K562 treated with DMSO at 1 percent for 48 hours (cell line): ENCODE measurements around the gene PCDHGA10. TPM values are rescaled to one million over a fixed set of nuclear protein-coding genes. Genes with fewer than 3 reads are reported as not detected.

Experiments
- total RNA-seq: library from RNA; unstranded; fragments of 300-600 nt; gene quantifications from 2 replicates; pipeline ENCODE4 v1.2.3, GENCODE V29; 2022; ENCODE audit warnings: low replicate concordance; ENCODE audit errors: extremely low read depth

PCDHGA10 gene
- total RNA-seq = not detected in 2 replicates

DNA sequence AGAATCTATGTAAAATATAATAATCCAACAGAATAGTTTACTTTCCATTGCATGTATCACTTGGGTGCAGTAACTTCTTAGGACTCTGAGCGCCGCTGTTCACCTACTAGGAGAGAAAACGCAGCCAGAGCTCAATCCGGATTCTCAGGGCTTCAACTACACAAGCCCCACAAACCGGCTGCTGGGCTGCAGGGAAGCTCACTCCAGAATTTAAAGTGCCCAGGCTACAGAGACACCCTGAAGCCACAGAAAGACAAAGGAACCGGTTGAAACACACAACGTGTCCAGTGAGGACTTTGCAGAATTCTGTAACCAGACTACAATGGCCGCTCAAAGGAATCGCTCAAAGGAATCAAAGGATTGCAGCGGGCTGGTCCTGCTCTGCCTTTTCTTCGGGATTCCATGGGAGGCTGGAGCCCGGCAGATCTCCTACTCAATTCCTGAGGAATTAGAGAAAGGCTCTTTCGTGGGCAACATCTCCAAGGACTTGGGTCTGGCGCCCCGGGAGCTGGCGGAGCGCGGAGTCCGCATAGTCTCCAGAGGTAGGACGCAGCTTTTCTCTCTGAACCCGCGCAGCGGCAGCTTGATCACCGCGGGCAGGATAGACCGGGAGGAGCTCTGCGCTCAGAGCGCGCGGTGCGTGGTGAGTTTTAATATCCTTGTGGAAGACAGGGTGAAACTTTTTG lies at the start of gene PCDHGA10:
TSS of gene PCDHGA10 (plus strand) at position 134 of the 686 bp plus-strand sequence. CDS start at position 323, 189 bp downstream.

DNA sequence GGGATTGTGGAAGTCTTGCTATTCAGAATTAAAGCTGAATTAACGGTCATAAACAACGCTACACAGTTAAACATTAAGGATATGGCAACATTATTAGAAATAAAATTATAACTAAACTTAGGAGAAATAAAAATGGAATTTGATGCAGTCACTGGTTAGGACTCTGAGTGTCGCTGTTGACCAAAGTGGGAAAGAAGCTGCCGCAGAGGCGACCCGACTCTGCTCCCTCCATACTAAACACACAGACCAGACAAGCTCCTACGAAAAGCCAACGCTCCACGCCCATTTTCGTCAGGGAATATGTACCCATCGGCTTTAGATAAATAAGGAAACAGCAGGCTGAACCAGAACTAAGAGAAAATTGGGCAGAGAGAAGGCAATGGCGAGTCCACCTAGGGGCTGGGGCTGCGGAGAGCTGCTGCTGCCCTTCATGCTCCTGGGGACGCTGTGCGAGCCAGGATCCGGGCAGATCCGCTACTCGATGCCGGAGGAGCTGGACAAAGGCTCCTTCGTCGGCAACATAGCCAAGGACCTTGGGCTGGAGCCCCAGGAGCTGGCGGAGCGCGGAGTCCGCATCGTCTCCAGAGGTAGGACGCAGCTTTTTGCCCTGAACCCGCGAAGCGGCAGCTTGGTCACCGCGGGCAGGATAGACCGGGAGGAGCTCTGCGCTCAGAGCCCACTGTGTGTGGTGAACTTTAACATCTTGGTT lies 48.7 kb upstream of the PCDHGA10 start, which contains the start of gene PCDHGA5:
TSS of gene PCDHGA5 (plus strand) at position 211 of the 709 bp plus-strand sequence. CDS start at position 380, 169 bp downstream.

DNA sequence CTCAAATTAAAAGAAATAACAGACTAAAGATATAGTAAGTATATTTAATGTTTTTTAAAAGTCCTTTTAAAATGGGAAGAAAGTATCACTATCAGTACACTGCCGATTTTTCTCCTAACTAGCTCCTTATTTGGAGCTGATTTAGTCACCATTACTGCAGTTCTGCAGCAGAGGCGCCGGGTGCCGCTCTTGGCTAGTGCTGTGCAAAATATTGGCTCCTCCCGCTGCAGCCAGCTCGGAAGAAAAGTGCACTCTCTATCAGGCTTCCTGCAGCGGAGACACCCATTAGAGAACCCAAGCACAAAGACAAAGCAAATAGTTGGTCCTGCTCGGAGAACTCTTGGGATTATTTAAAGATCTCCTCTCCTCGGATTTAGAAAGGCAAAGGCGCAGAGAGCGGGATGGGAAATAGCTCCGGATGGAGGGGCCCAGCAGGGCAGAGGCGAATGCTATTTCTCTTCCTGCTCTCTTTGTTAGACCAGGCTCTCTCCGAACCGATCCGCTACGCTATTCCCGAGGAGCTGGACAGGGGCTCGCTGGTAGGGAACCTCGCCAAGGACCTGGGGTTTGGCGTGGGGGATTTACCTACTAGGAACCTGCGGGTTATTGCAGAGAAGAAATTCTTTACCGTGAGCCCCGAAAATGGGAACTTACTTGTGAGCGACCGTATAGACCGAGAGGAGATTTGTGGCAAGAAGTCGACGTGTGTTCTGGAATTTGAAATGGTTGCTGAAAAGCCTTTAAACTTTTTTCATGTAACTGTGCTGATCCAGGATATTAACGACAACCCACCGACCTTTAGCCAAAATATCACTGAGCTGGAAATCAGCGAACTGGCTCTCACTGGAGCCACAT lies 42.6 kb upstream of the PCDHGA10 start, which contains the start of gene PCDHGB3:
TSS of gene PCDHGB3 (plus strand) at position 249 of the 855 bp plus-strand sequence. CDS start at position 402, 153 bp downstream.

DNA sequence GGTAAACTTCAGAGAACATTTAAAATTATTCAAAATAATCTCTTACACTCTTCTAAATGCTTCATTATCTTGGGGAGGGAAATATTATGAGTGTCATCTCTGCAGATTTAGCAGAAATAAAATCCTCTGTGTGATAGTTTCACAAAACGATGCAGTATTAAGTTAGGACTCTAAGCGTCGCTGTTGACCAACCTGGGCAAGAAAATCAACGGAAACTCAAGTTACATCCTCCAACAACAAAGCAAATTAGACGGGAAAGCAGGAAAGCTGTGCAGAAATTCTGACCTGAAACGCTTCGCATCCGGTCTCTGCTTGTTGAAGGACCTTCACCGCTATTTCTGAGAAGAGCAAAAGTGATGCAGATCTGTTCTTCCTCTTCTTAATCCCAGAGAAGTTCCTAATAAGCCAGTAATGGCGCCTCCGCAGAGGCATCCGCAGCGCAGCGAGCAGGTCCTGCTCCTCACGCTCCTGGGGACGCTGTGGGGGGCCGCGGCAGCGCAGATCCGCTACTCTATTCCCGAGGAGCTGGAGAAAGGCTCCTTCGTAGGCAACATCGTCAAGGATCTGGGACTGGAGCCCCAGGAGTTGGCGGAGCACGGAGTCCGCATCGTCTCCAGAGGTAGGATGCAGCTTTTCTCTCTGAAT lies 39.0 kb upstream of the PCDHGA10 start, which contains the start of gene PCDHGA6:
TSS of gene PCDHGA6 (plus strand) at position 219 of the 645 bp plus-strand sequence. CDS start at position 412, 193 bp downstream.

DNA sequence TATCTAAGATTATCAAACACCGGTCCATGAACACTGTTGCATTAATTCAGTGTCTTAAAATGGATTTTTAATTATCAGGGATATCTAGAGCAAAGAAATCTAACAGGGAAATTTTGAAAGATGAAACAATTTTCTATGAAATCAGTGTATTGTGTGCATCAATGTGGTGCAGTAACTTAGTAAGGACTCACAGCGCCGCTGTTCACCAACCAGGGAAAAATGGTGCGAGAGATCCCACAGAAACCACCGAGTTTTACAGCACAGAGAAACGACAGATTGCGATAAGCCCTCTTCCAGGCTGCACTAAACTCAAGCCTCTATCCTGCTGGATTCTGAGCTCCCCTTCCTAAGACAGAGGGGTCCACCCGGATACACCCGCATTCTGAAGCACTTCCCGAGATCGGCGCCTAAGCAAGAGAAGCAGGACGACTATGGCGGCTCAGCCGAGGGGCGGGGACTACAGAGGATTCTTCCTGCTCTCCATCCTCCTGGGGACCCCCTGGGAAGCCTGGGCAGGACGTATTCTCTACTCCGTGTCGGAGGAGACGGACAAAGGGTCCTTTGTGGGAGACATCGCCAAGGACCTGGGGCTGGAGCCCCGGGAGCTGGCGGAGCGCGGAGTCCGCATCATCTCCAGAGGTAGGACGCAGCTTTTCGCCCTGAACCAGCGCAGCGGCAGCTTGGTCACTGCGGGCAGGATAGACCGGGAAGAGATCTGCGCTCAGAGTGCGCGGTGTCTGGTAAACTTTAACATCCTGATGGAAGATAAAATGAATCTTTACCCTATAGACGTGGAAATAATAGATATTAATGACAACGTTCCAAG lies 30.1 kb upstream of the PCDHGA10 start, which contains the start of gene PCDHGA7:
TSS of gene PCDHGA7 (plus strand) at position 274 of the 826 bp plus-strand sequence. CDS start at position 432, 158 bp downstream.

DNA sequence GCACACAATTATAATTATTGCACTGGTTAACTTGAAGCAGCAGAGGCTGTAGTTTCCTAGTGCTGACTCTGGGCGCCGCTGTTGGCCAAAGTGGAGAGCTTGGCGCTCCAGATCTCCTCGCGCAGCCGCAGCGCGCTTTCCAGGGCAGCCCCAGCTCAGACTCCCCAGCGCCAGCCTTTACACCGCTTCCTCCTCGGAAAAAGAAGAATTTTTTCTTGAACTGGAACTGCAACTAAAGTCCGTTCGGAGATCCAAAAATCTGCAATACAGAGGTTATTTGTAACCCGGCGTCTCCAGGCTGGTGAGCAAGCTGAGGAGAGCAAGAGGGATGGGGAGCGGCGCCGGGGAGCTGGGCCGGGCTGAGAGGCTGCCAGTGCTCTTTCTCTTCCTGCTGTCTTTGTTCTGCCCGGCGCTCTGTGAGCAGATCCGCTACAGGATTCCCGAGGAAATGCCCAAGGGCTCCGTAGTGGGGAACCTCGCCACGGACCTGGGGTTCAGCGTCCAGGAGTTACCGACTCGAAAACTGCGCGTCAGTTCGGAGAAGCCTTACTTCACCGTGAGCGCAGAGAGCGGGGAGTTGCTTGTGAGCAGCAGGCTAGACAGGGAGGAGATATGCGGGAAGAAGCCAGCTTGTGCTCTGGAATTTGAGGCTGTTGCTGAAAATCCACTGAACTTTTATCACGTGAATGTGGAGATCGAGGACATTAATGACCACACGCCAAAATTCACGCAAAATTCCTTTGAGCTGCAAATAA lies 25.1 kb upstream of the PCDHGA10 start, which contains the start of gene PCDHGB4:
TSS of gene PCDHGB4 (plus strand) at position 142 of the 755 bp plus-strand sequence. CDS start at position 329, 187 bp downstream.

DNA sequence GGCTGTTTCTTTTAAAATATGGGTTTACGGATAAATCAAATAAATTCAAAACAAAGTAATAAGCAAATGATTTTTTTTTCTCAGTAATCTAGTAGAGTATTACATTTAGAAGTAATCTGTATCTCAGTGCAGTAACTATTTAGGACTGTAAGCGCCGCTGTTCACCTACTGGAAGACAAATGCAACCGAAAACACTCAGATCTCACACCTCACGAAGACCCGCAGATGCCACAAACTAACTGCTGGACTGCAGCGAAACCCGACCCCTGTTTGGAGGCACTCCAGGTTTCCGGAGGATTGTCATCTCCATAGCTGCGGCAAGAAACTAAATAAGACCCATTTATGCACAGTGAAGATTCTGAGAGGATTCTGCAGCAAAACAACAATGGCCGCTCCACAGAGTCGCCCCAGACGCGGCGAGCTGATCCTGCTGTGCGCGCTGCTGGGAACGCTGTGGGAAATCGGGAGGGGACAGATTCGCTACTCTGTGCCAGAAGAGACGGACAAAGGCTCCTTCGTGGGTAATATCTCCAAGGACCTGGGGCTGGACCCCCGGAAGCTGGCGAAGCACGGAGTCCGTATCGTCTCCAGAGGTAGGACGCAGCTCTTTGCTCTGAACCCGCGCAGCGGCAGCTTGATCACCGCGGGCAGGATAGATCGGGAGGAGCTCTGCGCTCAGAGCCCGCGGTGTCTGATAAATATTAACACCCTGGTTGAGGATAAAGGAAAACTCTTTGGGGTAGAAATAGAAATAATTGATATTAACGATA lies 20.2 kb upstream of the PCDHGA10 start, which contains the start of gene PCDHGA8:
TSS of gene PCDHGA8 (plus strand) at position 205 of the 770 bp plus-strand sequence. CDS start at position 386, 181 bp downstream.

DNA sequence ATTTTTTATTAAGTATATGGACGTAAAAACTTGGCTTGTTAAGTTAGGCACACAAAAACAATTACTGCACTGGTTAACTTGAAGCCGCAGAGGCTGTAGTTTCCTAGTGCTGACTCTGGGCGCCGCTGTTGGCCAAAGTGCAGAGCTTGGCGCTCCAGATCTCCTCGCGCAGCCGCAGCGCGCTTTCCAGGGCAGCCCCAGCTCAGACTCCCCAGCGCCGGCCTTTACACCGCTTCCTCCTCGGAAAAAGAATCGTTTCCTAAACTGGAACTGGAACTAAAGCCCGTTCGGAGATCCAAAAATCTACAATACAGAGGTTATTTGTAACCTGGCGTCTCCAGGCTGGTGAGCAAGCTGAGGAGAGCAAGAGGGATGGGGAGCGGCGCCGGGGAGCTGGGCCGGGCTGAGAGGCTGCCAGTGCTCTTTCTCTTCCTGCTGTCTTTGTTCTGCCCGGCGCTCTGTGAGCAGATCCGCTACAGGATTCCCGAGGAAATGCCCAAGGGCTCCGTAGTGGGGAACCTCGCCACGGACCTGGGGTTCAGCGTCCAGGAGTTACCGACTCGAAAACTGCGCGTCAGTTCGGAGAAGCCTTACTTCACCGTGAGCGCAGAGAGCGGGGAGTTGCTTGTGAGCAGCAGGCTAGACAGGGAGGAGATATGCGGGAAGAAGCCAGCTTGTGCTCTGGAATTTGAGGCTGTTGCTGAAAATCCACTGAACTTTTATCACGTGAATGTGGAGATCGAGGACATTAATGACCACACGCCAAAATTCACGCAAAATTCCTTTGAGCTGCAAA lies 14.8 kb upstream of the PCDHGA10 start, which contains the start of gene PCDHGB5:
TSS of gene PCDHGB5 (plus strand) at position 192 of the 796 bp plus-strand sequence. CDS start at position 373, 181 bp downstream.

DNA sequence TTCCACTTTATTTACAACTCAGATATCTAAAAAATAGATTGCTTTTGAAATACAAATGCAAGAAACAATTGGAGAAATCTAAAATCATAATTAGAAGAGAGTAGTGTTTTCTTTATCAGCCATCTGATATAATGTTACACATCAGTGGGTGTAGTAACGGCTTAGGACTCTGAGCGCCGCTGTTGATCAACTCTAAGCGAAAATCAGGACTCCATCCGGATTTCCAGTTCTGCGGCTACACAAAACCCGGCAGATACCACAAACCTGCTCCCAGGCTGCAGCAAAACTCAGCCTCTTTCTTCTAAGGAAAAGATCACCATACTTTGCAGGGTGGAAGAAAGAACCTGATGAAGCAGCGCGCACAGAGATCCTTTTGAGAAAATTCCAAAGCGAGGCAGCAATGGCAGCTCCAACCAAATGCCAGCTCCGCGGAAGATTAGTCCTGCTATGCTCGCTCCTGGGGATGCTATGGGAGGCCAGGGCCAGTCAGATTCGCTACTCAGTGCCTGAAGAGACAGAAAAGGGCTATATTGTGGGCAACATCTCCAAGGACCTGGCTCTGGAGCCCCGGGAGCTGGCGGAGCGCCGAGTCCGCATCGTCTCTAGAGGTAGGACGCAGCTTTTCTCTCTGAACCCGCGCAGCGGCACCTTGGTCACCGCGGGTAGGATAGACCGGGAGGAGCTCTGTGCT lies 10.1 kb upstream of the PCDHGA10 start, which contains the start of gene PCDHGA9:
TSS of gene PCDHGA9 (plus strand) at position 226 of the 691 bp plus-strand sequence. CDS start at position 401, 175 bp downstream.

DNA sequence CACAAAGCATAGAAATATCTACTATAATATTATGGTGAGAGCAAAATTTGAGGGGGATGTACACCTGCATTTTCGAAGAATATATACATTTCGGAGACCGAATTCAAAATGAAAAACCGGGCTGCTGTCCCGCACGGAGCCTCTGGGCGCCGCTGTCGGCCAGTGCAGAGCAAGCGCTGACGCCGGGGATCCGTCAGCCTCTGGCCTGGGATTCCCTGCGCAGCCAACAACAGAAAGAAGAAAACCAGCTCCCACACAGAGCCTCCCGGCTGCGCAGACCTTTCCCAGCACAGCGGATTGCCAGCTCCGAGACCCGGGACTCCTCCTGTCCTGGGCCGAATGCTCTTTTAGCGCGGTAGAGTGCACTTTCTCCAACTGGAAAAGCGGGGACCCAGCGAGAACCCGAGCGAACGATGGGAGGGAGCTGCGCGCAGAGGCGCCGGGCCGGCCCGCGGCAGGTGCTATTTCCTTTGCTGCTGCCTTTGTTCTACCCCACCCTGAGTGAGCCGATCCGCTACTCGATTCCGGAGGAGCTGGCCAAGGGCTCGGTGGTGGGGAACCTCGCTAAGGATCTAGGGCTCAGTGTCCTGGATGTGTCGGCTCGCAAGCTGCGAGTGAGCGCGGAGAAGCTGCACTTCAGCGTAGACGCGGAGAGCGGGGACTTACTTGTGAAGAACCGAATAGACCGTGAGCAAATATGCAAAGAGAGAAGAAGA lies 4.8 kb upstream of the PCDHGA10 start, which contains the start of gene PCDHGB6:
TSS of gene PCDHGB6 (plus strand) at position 232 of the 716 bp plus-strand sequence. CDS start at position 414, 182 bp downstream.

DNA sequence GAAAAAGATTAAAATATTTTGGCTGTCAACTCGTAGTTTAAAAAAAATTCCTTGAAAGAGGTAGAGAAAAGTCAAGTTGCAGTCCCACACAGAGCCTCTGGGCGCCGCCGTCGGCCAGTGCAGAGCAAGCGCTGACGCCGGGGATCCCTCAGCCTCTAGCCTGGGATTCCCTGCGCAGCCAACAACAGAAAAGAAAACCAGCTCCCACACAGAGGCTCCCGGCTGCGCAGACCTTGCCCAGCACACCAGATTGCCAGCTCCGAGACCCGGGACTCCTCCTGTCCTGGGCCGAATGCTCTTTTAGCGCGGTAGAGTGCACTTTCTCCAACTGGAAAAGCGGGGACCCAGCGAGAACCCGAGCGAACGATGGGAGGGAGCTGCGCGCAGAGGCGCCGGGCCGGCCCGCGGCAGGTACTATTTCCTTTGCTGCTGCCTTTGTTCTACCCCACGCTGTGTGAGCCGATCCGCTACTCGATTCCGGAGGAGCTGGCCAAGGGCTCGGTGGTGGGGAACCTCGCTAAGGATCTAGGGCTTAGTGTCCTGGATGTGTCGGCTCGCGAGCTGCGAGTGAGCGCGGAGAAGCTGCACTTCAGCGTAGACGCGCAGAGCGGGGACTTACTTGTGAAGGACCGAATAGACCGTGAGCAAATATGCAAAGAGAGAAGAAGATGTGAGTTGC lies 4.8 kb downstream of the PCDHGA10 start, which contains the start of gene PCDHGB7:
TSS of gene PCDHGB7 (plus strand) at position 184 of the 679 bp plus-strand sequence. CDS start at position 367, 183 bp downstream.

DNA sequence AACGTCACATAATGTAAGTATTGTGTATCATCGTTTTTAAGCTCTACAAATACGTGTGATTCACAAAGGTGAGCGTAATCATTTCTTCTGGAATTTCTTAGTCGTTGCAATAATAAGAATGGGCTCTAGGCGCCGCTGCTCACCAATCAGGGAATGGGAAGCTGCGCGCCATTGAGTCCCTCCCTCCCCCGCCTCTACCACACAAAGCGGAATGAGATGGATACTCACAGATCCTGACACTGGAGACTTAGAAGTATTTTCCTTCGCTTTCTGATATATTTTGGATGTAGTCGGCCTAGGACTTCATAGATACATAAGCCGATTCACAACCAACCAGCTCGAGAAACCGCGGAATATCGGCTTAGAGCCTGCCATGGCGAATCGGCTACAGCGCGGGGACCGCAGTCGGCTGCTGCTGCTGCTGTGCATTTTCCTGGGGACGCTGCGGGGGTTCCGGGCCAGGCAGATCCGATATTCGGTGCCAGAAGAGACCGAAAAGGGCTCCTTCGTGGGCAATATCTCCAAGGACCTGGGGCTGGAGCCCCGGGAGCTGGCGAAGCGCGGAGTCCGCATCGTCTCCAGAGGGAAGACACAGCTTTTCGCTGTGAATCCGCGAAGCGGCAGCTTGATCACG lies 8.2 kb downstream of the PCDHGA10 start, which contains the start of gene PCDHGA11:
TSS of gene PCDHGA11 (plus strand) at position 197 of the 634 bp plus-strand sequence. CDS start at position 374, 177 bp downstream.

DNA sequence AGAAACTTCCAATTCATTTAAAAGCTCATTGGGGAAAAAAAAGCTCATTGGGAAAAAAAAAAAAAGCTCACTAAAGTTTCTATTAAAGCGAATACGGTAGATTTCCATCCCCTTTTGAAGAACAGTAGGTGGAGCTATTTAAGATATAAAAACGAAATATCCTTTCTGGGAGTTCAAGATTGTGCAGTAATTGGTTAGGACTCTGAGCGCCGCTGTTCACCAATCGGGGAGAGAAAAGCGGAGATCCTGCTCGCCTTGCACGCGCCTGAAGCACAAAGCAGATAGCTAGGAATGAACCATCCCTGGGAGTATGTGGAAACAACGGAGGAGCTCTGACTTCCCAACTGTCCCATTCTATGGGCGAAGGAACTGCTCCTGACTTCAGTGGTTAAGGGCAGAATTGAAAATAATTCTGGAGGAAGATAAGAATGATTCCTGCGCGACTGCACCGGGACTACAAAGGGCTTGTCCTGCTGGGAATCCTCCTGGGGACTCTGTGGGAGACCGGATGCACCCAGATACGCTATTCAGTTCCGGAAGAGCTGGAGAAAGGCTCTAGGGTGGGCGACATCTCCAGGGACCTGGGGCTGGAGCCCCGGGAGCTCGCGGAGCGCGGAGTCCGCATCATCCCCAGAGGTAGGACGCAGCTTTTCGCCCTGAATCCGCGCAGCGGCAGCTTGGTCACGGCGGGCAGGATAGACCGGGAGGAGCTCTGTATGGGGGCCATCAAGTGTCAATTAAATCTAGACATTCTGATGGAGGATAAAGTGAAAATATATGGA lies 17.7 kb downstream of the PCDHGA10 start, which contains the start of gene PCDHGA12:
TSS of gene PCDHGA12 (plus strand) at position 176 of the 782 bp plus-strand sequence. CDS start at position 429, 253 bp downstream.

